ENCODE measurements around the gene PFDN6. TPM values are rescaled to one million over a fixed set of nuclear protein-coding genes. Genes with fewer than 3 reads are reported as not detected.

Gene PFDN6
- total and polyA plus RNA-seq, 2 of the 13 experiments (the other 11 are each of a cell fraction or from before 2014, with no cell fraction given), result 75.5 to 87.0 TPM

DNA sequence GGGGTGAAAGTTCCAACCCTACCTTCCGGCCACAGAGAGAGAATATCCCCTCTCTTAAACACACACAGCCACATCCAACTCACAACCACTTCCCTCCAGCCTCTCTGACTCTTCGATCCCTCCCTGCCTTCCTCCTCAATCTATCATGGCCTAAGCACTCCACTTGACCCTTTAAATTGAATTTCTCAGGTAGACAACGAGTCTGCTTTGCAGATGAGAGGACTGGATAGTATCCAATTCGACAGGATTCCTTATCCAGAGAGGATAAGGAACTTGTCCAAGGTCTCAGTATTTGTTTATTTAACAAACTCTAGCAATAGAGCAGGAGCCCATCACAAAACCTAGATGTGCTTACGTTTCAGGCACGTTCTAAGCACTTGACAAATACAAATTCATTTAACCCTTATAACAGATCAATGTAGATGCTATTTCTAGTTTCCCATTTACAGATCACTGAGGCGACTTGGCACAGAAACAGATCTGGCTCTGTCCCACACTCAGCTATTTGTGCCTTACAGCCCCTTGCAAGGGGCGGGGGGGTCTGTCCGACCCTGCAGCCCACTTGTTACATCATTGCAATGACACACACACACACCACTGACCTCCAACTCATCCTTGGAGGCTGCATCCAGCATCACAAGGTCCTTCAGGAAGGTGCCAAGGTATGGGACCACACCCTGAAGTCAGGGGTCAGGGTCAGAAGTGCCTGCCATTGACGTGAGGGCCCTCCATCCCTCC, 4.9 kb downstream of the PFDN6 start (continued):
- TF ChIP-seq, protein P1, sequence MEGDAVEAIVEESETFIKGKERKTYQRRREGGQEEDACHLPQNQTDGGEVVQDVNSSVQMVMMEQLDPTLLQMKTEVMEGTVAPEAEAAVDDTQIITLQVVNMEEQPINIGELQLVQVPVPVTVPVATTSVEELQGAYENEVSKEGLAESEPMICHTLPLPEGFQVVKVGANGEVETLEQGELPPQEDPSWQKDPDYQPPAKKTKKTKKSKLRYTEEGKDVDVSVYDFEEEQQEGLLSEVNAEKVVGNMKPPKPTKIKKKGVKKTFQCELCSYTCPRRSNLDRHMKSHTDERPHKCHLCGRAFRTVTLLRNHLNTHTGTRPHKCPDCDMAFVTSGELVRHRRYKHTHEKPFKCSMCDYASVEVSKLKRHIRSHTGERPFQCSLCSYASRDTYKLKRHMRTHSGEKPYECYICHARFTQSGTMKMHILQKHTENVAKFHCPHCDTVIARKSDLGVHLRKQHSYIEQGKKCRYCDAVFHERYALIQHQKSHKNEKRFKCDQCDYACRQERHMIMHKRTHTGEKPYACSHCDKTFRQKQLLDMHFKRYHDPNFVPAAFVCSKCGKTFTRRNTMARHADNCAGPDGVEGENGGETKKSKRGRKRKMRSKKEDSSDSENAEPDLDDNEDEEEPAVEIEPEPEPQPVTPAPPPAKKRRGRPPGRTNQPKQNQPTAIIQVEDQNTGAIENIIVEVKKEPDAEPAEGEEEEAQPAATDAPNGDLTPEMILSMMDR (CRISPR knock-in tag; IDR thresholded peaks at IDR 0.05), result no peak
- TF ChIP-seq DNMT1 (CRISPR knock-in tag; IDR thresholded peaks at IDR 0.05) (no peak), RBAK (CRISPR knock-in tag; IDR thresholded peaks at IDR 0.05) (no peak), ZC3H13 (CRISPR knock-in tag; IDR thresholded peaks at IDR 0.05) (no peak), ARHGAP35 (CRISPR knock-in tag; IDR thresholded peaks at IDR 0.05; ENCODE audit: borderline replicate concordance) (no peak)

DNA sequence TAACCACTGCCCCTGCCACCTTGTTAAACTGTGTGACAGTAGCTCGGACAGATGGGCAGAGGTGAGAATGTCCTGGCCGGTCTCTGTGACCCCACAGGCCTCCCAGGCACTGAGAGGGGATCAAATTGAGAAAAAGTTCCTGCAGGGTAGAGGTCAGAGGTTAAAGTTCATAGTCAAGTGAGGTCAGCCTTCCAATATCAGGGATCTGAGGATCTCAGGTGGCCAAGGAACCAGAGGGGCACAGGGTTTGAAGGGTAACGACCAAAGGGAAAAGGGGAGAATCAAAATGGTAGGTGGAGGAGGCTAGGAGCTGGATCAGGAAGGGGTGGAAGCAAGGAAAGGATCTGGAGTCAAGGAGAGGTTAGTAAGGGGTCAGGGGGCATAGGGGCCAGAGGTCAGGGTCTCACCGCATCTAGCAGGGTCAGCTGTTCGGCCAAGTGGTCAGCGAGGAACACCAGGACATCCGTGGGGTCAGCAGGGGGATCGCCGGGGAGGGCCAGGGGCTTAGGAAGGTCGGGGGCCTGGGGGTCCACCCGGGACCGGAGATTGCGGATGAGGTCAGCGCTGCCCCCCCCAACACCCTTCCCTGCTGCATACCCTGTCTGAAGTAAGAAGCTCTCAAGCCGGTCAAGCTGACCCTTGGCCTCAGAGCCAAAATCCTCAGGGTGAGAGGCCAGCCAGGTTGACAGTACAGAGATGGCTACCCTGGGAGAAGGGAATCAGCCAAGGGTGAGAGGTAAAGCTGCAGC, 6.4 kb downstream of the PFDN6 start:
- Histone ChIP-seq H3K4me3 (replicated peaks in 1 of 3; ENCODE audit: insufficient read depth in 1 of 3, low read depth in 2 of 3, low read length in 3 of 3) (no peak overlapping the region), H3K4me1 (ENCODE audit: insufficient read depth, low read length) (peaks cover 25% of the 10 kb centered on the region), H3K79me2 (ENCODE audit: insufficient read depth, low read length) (peaks cover 5% of the 10 kb centered on the region), H3K36me3 (replicated peaks in 1 of 2; ENCODE audit: control insufficient read depth in 1 of 2, insufficient read depth in 2 of 2, low read length in 2 of 2) (peaks cover 10 to 24% of the 10 kb centered on the region in 2 experiments), H3K27ac (ENCODE audit: extremely low read length, insufficient read depth, low read length) (peak overlapping the region; percentile 93), H3K27me3 (ENCODE audit: control insufficient read depth in 1 of 2, insufficient read depth in 2 of 2, low read length in 2 of 2) (no peaks in the 10 kb centered on the region; a peak in 1 of 5 replicates), H2AFZ (ENCODE audit: low read length) (no peak overlapping the region), H4K20me1 (ENCODE audit: insufficient read depth, low read length) (no peaks in the 10 kb centered on the region), H3K9ac (ENCODE audit: insufficient read depth, low read depth, low read length) (no peak overlapping the region), H3K4me2 (ENCODE audit: low read depth, low read length) (no peak overlapping the region), H3K9me3 (ENCODE audit: low read length) (no peaks in the 10 kb centered on the region)
- ChIA-PET CTCF (ENCODE audit: low intra/inter-chr PET ratio, low total read pairs) (no interaction called here), POLR2A (interaction anchor here (0.6 to 2.8 kb wide), 3 partner anchors 18 to 24 kb away, joined by 3 to 11 read pairs (median 6); partner anchors contain the start of genes B3GALT4, RPS18, VPS52 and ZBTB22)
- BruUV-seq (replicated peaks), result no TSS peak
- intact Hi-C loops (cut with micrococcal nuclease; ENCODE audit: unreplicated experiment), result no loop called here
- ATAC-seq, result no peak
- no peak for FAIRE-seq
- no peak for DNase-seq (ENCODE audit: low spot score)
- WGBS (ENCODE audit: low lambda C conversion rate), result 89% methylated on average over 13 of the region's 15 CpGs
- in situ Hi-C loops (cut with HindIII; ENCODE audit: extremely low pct_ligation_motif_present, low pct_unique_long_range_greater_than_20kb), result loop anchor here (5.0 to 25.0 kb wide), 2 partner anchors 93 to 117 kb away; partner anchors contain the start of genes CUTA, HSD17B8, PHF1 and RXRB
- TF ChIP-seq MBNL3 (CRISPR knock-in tag; conservative IDR thresholded peaks at IDR 0.05) (no peak), ZNF496 (CRISPR knock-in tag; IDR thresholded peaks at IDR 0.05; ENCODE audit: insufficient replicate concordance) (no peak), TBX2 (CRISPR knock-in tag; IDR thresholded peaks at IDR 0.05; ENCODE audit: borderline replicate concordance) (0 out of 2 replicates have a peak, but pooled peaks have one; percentile 22), JUND (CRISPR knock-in tag; IDR thresholded peaks at IDR 0.05) (no peak), NR2F1 (CRISPR knock-in tag; IDR thresholded peaks at IDR 0.05) (0 out of 4 replicates have a peak, but pooled peaks of 1 of the 2 experiments have one; percentile 28), NFE2L1 (CRISPR knock-in tag; IDR thresholded peaks at IDR 0.05; ENCODE audit: borderline replicate concordance) (no peak), ZNF3 (CRISPR knock-in tag; IDR thresholded peaks at IDR 0.05) (no peak), ATF1 (CRISPR knock-in tag; IDR thresholded peaks at IDR 0.05) (no peak)
- TF ChIP-seq, protein P2, sequence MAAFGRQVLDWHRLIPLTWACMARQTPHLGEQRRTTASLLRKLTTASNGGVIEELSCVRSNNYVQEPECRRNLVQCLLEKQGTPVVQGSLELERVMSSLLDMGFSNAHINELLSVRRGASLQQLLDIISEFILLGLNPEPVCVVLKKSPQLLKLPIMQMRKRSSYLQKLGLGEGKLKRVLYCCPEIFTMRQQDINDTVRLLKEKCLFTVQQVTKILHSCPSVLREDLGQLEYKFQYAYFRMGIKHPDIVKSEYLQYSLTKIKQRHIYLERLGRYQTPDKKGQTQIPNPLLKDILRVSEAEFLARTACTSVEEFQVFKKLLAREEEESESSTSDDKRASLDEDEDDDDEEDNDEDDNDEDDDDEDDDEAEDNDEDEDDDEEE (CRISPR knock-in tag; IDR thresholded peaks at IDR 0.05), result no peak
- TF ChIP-seq, protein P3, sequence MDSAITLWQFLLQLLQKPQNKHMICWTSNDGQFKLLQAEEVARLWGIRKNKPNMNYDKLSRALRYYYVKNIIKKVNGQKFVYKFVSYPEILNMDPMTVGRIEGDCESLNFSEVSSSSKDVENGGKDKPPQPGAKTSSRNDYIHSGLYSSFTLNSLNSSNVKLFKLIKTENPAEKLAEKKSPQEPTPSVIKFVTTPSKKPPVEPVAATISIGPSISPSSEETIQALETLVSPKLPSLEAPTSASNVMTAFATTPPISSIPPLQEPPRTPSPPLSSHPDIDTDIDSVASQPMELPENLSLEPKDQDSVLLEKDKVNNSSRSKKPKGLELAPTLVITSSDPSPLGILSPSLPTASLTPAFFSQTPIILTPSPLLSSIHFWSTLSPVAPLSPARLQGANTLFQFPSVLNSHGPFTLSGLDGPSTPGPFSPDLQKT (CRISPR knock-in tag; IDR thresholded peaks at IDR 0.05; ENCODE audit: borderline replicate concordance), result no peak
- TF ChIP-seq, protein P4, sequence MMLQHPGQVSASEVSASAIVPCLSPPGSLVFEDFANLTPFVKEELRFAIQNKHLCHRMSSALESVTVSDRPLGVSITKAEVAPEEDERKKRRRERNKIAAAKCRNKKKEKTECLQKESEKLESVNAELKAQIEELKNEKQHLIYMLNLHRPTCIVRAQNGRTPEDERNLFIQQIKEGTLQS (CRISPR knock-in tag; IDR thresholded peaks at IDR 0.05), result no peak
